Type B pancreatic cell (in vitro differentiated cells): ENCODE data around the gene SCLT1. TPM values are rescaled to one million over a fixed set of nuclear protein-coding genes. Genes with fewer than 3 reads are reported as not detected.
A peak's percentile ranks its signal among the peaks of the same experiment; 100 is the strongest.

Experiments used
- DNase-seq: peaks from one replicate; pipeline ENCODE4 v3.0.0; 2021; ENCODE audit warnings: mixed read lengths; ENCODE audit not compliant: unreplicated experiment; ENCODE audit errors: extremely low spot score
- H3K27ac Mint-ChIP-seq: 2 replicates; pipeline ENCODE4 v1.8.0; 2021; ENCODE audit warnings: mild to moderate bottlenecking, mixed read lengths
- H3K27me3 Mint-ChIP-seq: 2 replicates; pipeline ENCODE4 v1.8.0; 2021; ENCODE audit warnings: mixed read lengths
- H3K36me3 Mint-ChIP-seq: 2 replicates; pipeline ENCODE4 v1.8.0; 2021; ENCODE audit warnings: mixed read lengths
- H3K4me1 Mint-ChIP-seq: one replicate; pipeline ENCODE4 v1.8.0; 2021; ENCODE audit warnings: mixed read lengths; ENCODE audit not compliant: unreplicated experiment
- H3K4me3 Mint-ChIP-seq: 2 replicates; pipeline ENCODE4 v1.8.0; 2021; ENCODE audit warnings: mild to moderate bottlenecking, mixed read lengths
- H3K9me3 Mint-ChIP-seq: 2 replicates; pipeline ENCODE4 v1.8.0; 2021; ENCODE audit warnings: mixed read lengths
- total RNA-seq: library from RNA; stranded (reverse); gene quantifications from 2 replicates; pipeline ENCODE4 v1.2.1, GENCODE V29; 2021; ENCODE audit warnings: low replicate concordance
- TF ChIP-seq, protein P1 (sequence below): fragments of 200-600 bp; sonication (generic); conservative IDR thresholded peaks from 2 replicates; pipeline ENCODE4 v1.5.0; 2021; ENCODE audit warnings: antibody characterized with exemption, mild to moderate bottlenecking

SCLT1 gene
- total RNA-seq, 1 donor from 2014 or later: 21.2 TPM

- Mint-ChIP-seq H3K36me3 (peaks cover 14% of the 10 kb centered on the region), H3K4me1 (peaks cover 17% of the 10 kb centered on the region), H3K27me3 (no peaks in the 10 kb centered on the region), H3K27ac (no peak overlapping the region), H3K4me3 (no peak overlapping the region), H3K9me3 (no peaks in the 10 kb centered on the region)
- TF ChIP-seq, protein P1, sequence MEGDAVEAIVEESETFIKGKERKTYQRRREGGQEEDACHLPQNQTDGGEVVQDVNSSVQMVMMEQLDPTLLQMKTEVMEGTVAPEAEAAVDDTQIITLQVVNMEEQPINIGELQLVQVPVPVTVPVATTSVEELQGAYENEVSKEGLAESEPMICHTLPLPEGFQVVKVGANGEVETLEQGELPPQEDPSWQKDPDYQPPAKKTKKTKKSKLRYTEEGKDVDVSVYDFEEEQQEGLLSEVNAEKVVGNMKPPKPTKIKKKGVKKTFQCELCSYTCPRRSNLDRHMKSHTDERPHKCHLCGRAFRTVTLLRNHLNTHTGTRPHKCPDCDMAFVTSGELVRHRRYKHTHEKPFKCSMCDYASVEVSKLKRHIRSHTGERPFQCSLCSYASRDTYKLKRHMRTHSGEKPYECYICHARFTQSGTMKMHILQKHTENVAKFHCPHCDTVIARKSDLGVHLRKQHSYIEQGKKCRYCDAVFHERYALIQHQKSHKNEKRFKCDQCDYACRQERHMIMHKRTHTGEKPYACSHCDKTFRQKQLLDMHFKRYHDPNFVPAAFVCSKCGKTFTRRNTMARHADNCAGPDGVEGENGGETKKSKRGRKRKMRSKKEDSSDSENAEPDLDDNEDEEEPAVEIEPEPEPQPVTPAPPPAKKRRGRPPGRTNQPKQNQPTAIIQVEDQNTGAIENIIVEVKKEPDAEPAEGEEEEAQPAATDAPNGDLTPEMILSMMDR: peak; percentile 20
- DNase-seq: no peak
Measured at GRCh38 chr4:129092631-129093190, 628 bp downstream of the SCLT1 start.

- H3K9me3 Mint-ChIP-seq: no peaks in the 10 kb centered on the region
- peaks cover 32% of the 10 kb centered on the region for H3K36me3 Mint-ChIP-seq
- H3K4me3 Mint-ChIP-seq: no peak overlapping the region
- H3K27ac Mint-ChIP-seq: no peak overlapping the region
- no peak for DNase-seq
- H3K27me3 Mint-ChIP-seq: no peaks in the 10 kb centered on the region
- TF ChIP-seq, protein P1: no peak
- no peaks in the 10 kb centered on the region for H3K4me1 Mint-ChIP-seq
Measured at GRCh38 chr4:129087516-129087915, 5.8 kb downstream of the SCLT1 start.

- Mint-ChIP-seq H3K4me3 (no peak overlapping the region), H3K27me3 (no peaks in the 10 kb centered on the region), H3K27ac (no peak overlapping the region), H3K4me1 (no peaks in the 10 kb centered on the region), H3K9me3 (peaks cover 5% of the 10 kb centered on the region), H3K36me3 (peaks cover 46% of the 10 kb centered on the region)
- DNase-seq: no peak
- TF ChIP-seq, protein P1: no peak
Measured at GRCh38 chr4:129085472-129085871, 7.9 kb downstream of the SCLT1 start.

DNA sequence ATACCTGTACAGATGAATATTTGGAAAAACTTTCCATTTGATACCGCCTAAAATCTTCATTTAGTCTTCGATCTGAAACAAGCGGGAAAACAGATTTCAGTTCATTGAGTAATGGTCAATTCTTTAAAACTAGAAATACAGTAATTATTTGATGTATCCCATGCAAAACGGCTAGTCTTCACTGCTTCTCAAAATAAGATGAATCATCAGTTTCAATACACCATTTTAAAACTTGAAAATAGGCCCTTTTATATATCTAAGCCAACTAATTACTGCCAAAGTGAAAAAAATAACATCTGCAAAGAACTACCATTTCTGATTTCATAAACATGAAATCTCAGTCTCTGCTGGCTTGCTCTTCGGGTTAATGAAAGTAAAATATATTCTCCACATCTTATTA, 11.0 kb downstream of the SCLT1 start:
- Mint-ChIP-seq H3K27ac (no peak overlapping the region), H3K4me1 (no peaks in the 10 kb centered on the region), H3K4me3 (no peak overlapping the region), H3K9me3 (peaks cover 12% of the 10 kb centered on the region), H3K36me3 (peaks cover 56% of the 10 kb centered on the region), H3K27me3 (no peaks in the 10 kb centered on the region)
- DNase-seq: no peak
- TF ChIP-seq, protein P1: no peak

DNA sequence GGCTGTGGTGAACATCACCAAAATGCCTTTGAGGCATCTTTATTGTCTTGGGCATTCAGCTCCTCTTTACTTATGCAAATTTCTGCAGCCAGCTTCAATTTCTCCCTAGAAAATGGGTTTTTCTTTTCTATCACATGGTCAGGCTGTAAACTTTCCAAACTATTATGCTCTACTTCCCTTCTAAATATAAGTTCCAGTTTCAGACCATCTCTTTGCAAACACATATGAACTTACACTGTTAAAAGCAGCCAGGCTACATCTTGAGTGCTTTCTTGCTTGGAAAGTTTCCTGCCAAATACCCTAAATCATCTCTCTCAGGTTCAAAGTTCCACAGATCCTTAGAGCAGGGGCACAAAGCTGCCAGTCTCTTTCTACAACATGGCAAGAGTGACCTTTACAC, 13.2 kb downstream of the SCLT1 start:
- no peak overlapping the region for H3K27ac Mint-ChIP-seq

More for the DNA sequence above, 13.2 kb downstream of the SCLT1 start:
- TF ChIP-seq, protein P1: no peak
- H3K4me1 Mint-ChIP-seq: no peaks in the 10 kb centered on the region
- peaks cover 59% of the 10 kb centered on the region for H3K36me3 Mint-ChIP-seq
- H3K27me3 Mint-ChIP-seq: no peaks in the 10 kb centered on the region
- no peak for DNase-seq
- no peak overlapping the region for H3K4me3 Mint-ChIP-seq
- H3K9me3 Mint-ChIP-seq: peaks cover 12% of the 10 kb centered on the region
